ENCODE data around the gene TSPAN2. TPM values are rescaled to one million over a fixed set of nuclear protein-coding genes. Genes with fewer than 3 reads are reported as not detected.

TSPAN2 gene
- total and polyA plus RNA-seq, 2 experiments from 2014 or later, result 11.2 to 11.8 TPM

DNA sequence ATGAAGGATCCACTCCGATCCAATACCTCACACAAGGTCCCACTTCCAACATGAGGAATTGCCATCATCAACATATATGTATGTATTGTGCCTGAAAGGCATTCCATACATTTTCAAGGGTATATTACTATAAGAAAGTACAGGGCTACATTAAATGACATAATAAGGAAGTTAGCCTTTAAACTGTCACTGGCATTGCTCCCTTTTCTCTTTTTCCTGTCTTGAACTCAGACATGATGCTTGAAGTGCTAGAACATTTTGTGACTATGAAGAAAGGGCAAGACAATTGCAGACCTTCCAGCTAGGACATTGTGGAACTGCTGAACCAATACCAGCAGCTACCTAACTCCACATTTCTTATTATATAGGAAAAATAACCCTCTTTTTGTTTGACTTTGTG, 2.9 kb upstream of the TSPAN2 start (continued):
- no peak for TF ChIP-seq EZH2 (IDR thresholded peaks at IDR 0.05; ENCODE audit: low read depth, unreplicated experiment)
- TF ChIP-seq, protein P1, sequence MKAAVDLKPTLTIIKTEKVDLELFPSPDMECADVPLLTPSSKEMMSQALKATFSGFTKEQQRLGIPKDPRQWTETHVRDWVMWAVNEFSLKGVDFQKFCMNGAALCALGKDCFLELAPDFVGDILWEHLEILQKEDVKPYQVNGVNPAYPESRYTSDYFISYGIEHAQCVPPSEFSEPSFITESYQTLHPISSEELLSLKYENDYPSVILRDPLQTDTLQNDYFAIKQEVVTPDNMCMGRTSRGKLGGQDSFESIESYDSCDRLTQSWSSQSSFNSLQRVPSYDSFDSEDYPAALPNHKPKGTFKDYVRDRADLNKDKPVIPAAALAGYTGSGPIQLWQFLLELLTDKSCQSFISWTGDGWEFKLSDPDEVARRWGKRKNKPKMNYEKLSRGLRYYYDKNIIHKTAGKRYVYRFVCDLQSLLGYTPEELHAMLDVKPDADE (IDR thresholded peaks at IDR 0.05), result no peak

- H3K4me1 ChIP-seq (ENCODE audit: insufficient read depth), result peaks cover 9% of the 10 kb centered on the region
- no peak overlapping the region for H3K4me2 ChIP-seq
- Mint-ChIP-seq H3K4me1 (peaks cover 16% of the 10 kb centered on the region), H3K9me3 (no peaks in the 10 kb centered on the region; the same call in 2 of the 3 replicates), H3K36me3 (ENCODE audit: low read depth) (no peaks in the 10 kb centered on the region), H3K27me3 (ENCODE audit: insufficient read depth, low read depth, poor library complexity) (peaks cover 13% of the 10 kb centered on the region), H3K4me3 (no peak overlapping the region), H3K27ac (no peak overlapping the region)
- no peak for DNase-seq (ENCODE audit: low spot score)
- no peaks in the 10 kb centered on the region for H3K36me3 ChIP-seq (ENCODE audit: insufficient read depth)
- peaks cover 7% of the 10 kb centered on the region; the same call in 1 of the 2 replicates for H3K79me2 ChIP-seq (replicated peaks; ENCODE audit: insufficient read depth)
- no peak overlapping the region for H3K4me3 ChIP-seq
- H3K27me3 ChIP-seq (ENCODE audit: insufficient read depth), result no peaks in the 10 kb centered on the region
- no peaks in the 10 kb centered on the region for H4K20me1 ChIP-seq (replicated peaks; ENCODE audit: insufficient read depth)
- no peak for ATAC-seq
- no peaks in the 10 kb centered on the region for H3F3A ChIP-seq (replicated peaks; ENCODE audit: low read depth)
- no peak overlapping the region for H2AFZ ChIP-seq
- no peak overlapping the region for H3K27ac ChIP-seq (ENCODE audit: low read depth)
- H3K9me2 ChIP-seq (ENCODE audit: insufficient read depth), result no peaks in the 10 kb centered on the region
- no peak for TF ChIP-seq JUNB (IDR thresholded peaks at IDR 0.05; ENCODE audit: unreplicated experiment)
- TF ChIP-seq, protein P1 (IDR thresholded peaks at IDR 0.05), result no peak
- no peak for TF ChIP-seq ZNF114 (CRISPR knock-in tag; IDR thresholded peaks at IDR 0.05)
- TF ChIP-seq, protein P2, sequence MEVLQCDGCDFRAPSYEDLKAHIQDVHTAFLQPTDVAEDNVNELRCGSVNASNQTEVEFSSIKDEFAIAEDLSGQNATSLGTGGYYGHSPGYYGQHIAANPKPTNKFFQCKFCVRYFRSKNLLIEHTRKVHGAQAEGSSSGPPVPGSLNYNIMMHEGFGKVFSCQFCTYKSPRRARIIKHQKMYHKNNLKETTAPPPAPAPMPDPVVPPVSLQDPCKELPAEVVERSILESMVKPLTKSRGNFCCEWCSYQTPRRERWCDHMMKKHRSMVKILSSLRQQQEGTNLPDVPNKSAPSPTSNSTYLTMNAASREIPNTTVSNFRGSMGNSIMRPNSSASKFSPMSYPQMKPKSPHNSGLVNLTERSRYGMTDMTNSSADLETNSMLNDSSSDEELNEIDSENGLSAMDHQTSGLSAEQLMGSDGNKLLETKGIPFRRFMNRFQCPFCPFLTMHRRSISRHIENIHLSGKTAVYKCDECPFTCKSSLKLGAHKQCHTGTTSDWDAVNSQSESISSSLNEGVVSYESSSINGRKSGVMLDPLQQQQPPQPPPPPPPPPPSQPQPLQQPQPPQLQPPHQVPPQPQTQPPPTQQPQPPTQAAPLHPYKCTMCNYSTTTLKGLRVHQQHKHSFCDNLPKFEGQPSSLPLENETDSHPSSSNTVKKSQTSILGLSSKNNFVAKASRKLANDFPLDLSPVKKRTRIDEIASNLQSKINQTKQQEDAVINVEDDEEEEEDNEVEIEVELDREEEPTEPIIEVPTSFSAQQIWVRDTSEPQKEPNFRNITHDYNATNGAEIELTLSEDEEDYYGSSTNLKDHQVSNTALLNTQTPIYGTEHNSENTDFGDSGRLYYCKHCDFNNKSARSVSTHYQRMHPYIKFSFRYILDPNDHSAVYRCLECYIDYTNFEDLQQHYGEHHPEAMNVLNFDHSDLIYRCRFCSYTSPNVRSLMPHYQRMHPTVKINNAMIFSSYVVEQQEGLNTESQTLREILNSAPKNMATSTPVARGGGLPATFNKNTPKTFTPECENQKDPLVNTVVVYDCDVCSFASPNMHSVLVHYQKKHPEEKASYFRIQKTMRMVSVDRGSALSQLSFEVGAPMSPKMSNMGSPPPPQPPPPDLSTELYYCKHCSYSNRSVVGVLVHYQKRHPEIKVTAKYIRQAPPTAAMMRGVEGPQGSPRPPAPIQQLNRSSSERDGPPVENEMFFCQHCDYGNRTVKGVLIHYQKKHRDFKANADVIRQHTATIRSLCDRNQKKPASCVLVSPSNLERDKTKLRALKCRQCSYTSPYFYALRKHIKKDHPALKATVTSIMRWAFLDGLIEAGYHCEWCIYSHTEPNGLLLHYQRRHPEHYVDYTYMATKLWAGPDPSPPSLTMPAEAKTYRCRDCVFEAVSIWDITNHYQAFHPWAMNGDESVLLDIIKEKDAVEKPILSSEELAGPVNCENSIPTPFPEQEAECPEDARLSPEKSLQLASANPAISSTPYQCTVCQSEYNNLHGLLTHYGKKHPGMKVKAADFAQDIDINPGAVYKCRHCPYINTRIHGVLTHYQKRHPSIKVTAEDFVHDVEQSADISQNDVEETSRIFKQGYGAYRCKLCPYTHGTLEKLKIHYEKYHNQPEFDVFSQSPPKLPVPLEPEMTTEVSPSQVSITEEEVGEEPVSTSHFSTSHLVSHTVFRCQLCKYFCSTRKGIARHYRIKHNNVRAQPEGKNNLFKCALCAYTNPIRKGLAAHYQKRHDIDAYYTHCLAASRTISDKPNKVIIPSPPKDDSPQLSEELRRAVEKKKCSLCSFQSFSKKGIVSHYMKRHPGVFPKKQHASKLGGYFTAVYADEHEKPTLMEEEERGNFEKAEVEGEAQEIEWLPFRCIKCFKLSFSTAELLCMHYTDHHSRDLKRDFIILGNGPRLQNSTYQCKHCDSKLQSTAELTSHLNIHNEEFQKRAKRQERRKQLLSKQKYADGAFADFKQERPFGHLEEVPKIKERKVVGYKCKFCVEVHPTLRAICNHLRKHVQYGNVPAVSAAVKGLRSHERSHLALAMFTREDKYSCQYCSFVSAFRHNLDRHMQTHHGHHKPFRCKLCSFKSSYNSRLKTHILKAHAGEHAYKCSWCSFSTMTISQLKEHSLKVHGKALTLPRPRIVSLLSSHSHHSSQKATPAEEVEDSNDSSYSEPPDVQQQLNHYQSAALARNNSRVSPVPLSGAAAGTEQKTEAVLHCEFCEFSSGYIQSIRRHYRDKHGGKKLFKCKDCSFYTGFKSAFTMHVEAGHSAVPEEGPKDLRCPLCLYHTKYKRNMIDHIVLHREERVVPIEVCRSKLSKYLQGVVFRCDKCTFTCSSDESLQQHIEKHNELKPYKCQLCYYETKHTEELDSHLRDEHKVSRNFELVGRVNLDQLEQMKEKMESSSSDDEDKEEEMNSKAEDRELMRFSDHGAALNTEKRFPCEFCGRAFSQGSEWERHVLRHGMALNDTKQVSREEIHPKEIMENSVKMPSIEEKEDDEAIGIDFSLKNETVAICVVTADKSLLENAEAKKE (CRISPR knock-in tag; IDR thresholded peaks at IDR 0.05), result no peak
- TF ChIP-seq STAT1 (IDR thresholded peaks at IDR 0.05; ENCODE audit: unreplicated experiment), result no peak
- TF ChIP-seq, protein P3, sequence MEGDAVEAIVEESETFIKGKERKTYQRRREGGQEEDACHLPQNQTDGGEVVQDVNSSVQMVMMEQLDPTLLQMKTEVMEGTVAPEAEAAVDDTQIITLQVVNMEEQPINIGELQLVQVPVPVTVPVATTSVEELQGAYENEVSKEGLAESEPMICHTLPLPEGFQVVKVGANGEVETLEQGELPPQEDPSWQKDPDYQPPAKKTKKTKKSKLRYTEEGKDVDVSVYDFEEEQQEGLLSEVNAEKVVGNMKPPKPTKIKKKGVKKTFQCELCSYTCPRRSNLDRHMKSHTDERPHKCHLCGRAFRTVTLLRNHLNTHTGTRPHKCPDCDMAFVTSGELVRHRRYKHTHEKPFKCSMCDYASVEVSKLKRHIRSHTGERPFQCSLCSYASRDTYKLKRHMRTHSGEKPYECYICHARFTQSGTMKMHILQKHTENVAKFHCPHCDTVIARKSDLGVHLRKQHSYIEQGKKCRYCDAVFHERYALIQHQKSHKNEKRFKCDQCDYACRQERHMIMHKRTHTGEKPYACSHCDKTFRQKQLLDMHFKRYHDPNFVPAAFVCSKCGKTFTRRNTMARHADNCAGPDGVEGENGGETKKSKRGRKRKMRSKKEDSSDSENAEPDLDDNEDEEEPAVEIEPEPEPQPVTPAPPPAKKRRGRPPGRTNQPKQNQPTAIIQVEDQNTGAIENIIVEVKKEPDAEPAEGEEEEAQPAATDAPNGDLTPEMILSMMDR (conservative IDR thresholded peaks at IDR 0.05; ENCODE audit: low read depth in 2 of 2), result no peak
- no peak for TF ChIP-seq EZH2 (IDR thresholded peaks at IDR 0.05; ENCODE audit: low read depth, unreplicated experiment)
- TF ChIP-seq, protein P4, sequence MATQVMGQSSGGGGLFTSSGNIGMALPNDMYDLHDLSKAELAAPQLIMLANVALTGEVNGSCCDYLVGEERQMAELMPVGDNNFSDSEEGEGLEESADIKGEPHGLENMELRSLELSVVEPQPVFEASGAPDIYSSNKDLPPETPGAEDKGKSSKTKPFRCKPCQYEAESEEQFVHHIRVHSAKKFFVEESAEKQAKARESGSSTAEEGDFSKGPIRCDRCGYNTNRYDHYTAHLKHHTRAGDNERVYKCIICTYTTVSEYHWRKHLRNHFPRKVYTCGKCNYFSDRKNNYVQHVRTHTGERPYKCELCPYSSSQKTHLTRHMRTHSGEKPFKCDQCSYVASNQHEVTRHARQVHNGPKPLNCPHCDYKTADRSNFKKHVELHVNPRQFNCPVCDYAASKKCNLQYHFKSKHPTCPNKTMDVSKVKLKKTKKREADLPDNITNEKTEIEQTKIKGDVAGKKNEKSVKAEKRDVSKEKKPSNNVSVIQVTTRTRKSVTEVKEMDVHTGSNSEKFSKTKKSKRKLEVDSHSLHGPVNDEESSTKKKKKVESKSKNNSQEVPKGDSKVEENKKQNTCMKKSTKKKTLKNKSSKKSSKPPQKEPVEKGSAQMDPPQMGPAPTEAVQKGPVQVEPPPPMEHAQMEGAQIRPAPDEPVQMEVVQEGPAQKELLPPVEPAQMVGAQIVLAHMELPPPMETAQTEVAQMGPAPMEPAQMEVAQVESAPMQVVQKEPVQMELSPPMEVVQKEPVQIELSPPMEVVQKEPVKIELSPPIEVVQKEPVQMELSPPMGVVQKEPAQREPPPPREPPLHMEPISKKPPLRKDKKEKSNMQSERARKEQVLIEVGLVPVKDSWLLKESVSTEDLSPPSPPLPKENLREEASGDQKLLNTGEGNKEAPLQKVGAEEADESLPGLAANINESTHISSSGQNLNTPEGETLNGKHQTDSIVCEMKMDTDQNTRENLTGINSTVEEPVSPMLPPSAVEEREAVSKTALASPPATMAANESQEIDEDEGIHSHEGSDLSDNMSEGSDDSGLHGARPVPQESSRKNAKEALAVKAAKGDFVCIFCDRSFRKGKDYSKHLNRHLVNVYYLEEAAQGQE (IDR thresholded peaks at IDR 0.05; ENCODE audit: unreplicated experiment), result no peak
- TF ChIP-seq EZH2phosphoT487 (IDR thresholded peaks at IDR 0.05; ENCODE audit: unreplicated experiment), result no peak
- no peak for TF ChIP-seq CREB1 (CRISPR knock-in tag; IDR thresholded peaks at IDR 0.05; ENCODE audit: low read depth)
- TF ChIP-seq NANOG (IDR thresholded peaks at IDR 0.05; ENCODE audit: borderline replicate concordance), result no peak
Observed at GRCh38 chr1:115091572-115091971, 2.3 kb upstream of the TSPAN2 start.

Data from GM23338 (cell line).